ENCODE measurements around the gene DUSP22.

GRCh38 chr6:302760-303159 is 10.5 kb downstream of the DUSP22 start:
- TF ChIP-seq YY1 (IDR thresholded peaks at IDR 0.05): no peak
- no peak for TF ChIP-seq CTCF (IDR thresholded peaks at IDR 0.05; ENCODE audit: low read depth, low read length, missing input control)
- TF ChIP-seq GABPA (IDR thresholded peaks at IDR 0.05 in 1 of 2, conservative IDR thresholded peaks at IDR 0.05 in 1 of 2): no peak
- TF ChIP-seq MAX (IDR thresholded peaks at IDR 0.05): no peak
- TF ChIP-seq RXRA (IDR thresholded peaks at IDR 0.05): no peak
- TF ChIP-seq JUND (IDR thresholded peaks at IDR 0.05): no peak
